Ectodermal cell (in vitro differentiated cells): ENCODE results near the gene URM1.
"Not testable (repeated sequence)": the region's sequence is repeated elsewhere in the genome, so short reads cannot be mapped to it uniquely, and the experiment has no call there.

Experiments used
- H3K27ac ChIP-seq: 2 replicates; pipeline ENCODE4 v1.7.0; 2013; ENCODE audit warnings: mild to moderate bottlenecking, low read depth, low read length; ENCODE audit not compliant: insufficient read depth, poor library complexity, severe bottlenecking
- H3K27me3 ChIP-seq: 2 replicates; pipeline ENCODE4 v1.7.0; 2013; ENCODE audit warnings: mild to moderate bottlenecking, low read length; ENCODE audit not compliant: insufficient read depth, control insufficient read depth, poor library complexity, severe bottlenecking
- H3K36me3 ChIP-seq: one replicate; pipeline ENCODE4 v1.7.0; 2013; ENCODE audit warnings: low read length; ENCODE audit not compliant: control insufficient read depth, insufficient read depth
- H3K4me1 ChIP-seq: one replicate; pipeline ENCODE4 v1.7.0; 2013; ENCODE audit warnings: low read length; ENCODE audit not compliant: control insufficient read depth, insufficient read depth
- H3K4me3 ChIP-seq: 2 replicates; pipeline ENCODE4 v1.7.0; 2013; ENCODE audit warnings: low read depth, low read length, control low read depth; ENCODE audit not compliant: insufficient read depth
- H3K9me3 ChIP-seq: 2 replicates; pipeline ENCODE4 v1.7.0; 2013; ENCODE audit warnings: mild to moderate bottlenecking, low read length, moderate library complexity; ENCODE audit not compliant: control insufficient read depth
- WGBS, 2 experiments: methylation state at CpG; one replicate each; pipeline ENCODE4 v1.1.7; 2013; ENCODE audit warnings: missing lambda C conversion rate in 2 of 2; 5-methylcytosine and 5-hydroxymethylcytosine counted together

URM1 gene

DNA sequence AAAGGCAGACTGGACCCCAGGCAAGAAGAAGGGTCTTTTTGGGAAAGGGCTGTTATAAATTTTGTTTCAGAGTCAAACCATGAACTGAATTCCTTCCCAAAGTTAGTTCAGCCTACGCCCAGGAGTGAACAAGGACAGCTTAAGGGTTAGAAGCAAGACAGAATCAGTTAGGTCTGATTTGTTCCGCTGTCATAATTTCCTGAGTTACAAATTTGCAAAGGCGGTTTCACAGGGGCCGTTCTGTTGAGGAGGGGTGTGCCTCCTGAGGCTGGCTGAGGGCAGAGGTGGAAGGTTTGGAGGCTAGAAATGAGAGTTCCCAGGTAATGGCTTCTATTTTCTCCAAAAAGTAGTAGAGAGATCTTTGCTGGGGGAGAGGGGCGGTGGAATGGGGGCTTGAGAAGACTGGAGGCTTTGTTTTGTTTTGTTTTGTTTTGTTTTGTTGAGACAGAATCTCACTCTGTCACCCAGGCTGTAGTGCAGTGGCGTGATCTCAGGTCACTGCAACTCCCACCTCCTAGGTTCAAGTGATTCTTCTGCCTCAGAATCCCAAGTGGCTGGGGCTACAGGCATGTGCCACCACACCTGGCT, 45.4 kb downstream of the URM1 start:
- Histone ChIP-seq H3K36me3 (no peaks in the 10 kb centered on the region), H3K27ac (no peak overlapping the region)

DNA sequence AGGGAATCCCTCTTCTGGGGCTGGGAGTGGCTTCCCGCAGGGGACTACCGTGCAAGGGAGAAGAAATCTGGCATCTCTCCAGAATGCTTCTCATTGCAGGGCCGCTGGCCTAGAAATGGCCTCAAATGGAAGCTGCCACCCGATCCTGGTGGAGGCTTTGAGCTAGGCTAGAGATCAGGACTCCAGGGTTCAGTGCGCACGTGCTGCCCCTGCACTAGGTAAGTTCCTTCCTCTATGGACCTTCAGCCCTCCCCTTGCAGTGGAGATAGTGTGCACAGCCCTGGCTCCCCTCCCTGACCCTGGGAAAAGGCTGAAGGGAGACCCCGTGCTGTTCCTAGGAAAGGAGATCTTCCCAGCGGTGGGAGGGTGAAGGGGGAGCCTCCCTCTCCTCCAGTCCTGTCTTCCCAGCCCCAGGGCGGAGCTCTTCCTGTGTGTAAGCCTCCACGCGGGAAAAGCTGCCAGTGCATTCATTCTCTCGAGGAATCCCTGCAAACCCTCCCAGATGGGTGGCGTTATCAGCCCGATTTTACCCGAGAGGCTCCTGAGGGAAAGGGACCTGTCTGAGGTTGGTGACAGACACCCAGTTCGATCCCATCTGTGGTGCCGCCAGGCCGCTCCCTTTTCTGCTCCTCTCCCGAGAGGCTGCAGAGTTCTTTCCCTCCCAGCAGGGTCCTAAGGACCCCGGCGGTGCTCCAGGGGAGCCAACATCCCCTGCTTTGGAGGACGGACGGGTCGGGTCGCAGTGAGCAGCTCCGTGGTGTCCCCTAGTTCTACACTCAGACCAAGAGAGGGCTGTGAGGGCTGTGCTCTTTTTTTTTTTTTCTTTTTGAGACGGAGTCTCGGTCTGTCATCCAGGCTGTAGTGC, 48.1 kb downstream of the URM1 start:
- Histone ChIP-seq H3K27ac (no peak overlapping the region), H3K9me3 (no peaks in the 10 kb centered on the region), H3K4me1 (peaks cover 10% of the 10 kb centered on the region), H3K27me3 (peaks cover 48% of the 10 kb centered on the region), H3K36me3 (no peaks in the 10 kb centered on the region), H3K4me3 (peak overlapping the region; percentile 16)
- WGBS, 2 experiments, result 25% methylated on average over 28 of the region's 28 CpGs

More for the DNA sequence above, 45.4 kb downstream of the URM1 start:
- H3K27me3 ChIP-seq, result peaks cover 50% of the 10 kb centered on the region
- peaks cover 17% of the 10 kb centered on the region for H3K4me1 ChIP-seq
- H3K4me3 ChIP-seq, result no peak overlapping the region
- 86 to 87% methylated on average over 6 of the region's 6 CpGs for WGBS, 2 experiments
- H3K9me3 ChIP-seq, result no peaks in the 10 kb centered on the region

DNA sequence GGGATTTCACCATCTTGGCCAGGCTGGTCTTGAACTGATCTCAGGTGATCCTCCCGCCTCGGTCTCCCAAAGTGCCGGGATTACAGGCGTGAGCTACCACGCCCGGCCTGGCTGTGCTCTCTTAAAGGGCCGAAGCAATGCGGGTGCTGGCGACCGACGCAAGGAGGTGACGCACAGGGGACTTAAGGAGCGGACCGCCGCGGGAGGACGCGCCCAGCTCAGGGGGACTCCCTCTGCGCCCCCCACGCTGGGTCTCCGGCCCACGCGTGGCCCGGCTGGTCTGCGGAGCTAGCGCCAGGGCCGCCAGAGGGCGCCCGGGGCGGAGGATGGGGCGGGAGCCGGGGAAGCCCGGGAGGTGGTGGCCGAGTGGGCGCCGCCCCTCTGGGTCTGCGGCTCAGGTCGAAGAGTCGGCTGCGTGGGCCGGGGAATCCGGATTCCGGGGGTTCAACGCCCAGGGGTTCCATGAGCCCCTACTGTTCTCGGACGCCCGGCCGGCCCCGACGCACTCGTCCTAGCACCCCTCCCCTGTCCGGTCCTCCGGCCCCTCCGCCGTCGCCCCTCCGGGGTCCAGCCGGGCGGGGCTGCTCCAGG, 49.0 kb downstream of the URM1 start:
- Histone ChIP-seq H3K27me3 (peaks cover 42% of the 10 kb centered on the region), H3K36me3 (no peaks in the 10 kb centered on the region), H3K27ac (no peak overlapping the region), H3K9me3 (no peaks in the 10 kb centered on the region), H3K4me1 (peaks cover 10% of the 10 kb centered on the region), H3K4me3 (peak overlapping the region; percentile 79)
- 2% methylated on average over 59 of the region's 59 CpGs for WGBS, 2 experiments

DNA sequence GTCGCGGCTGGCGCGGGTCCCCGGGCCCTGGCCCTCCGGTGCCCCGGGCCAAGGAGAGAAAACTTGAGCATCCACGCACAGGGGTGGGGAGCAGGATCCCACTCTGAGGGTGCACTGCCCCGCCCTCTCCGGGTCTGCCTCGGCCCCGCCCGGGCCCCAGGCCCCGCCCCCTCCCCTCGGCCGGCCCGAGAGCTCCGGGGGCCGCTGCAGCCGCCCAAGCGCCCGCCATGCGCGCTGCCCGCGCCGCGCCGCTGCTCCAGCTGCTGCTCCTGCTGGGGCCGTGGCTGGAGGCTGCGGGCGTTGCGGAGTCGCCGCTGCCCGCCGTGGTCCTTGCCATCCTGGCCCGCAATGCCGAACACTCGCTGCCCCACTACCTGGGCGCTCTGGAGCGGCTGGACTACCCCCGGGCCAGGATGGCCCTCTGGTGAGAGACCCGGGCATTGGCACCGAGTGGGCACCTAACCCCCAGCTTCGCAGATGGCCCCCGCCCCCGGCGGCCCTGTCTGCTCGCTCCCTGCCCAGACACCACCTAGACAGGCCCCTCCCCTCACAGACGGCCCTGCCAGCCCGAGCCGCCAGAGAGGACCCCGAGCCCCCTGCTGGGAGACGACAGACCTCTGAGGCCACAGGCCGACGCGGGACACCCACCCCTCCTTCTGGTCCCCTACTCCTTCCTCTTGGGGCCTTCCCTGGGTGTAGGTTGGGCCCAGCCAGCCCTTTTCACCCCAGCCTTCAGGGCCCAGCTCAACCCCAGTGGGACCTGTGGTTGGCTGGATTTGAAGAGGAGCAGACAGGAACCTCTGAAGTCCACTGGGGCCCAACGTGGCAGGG, 49.7 kb downstream of the URM1 start, which contains the start of gene CERCAM:
Gene CERCAM (plus strand): TSS at position 207 of the 831 bp plus-strand sequence. CDS start 21 bp downstream, at position 228.
- Histone ChIP-seq H3K9me3 (no peaks in the 10 kb centered on the region), H3K27ac (no peak within 1 kb of the TSS), H3K27me3 (peaks cover 40% of the 10 kb centered on the region), H3K4me3 (peak within 1 kb of the TSS; percentile 79), H3K4me1 (peaks cover 10% of the 10 kb centered on the region), H3K36me3 (no peaks in the 10 kb centered on the region)
- 1% methylated on average over 59 of the region's 59 CpGs for WGBS, 2 experiments

DNA sequence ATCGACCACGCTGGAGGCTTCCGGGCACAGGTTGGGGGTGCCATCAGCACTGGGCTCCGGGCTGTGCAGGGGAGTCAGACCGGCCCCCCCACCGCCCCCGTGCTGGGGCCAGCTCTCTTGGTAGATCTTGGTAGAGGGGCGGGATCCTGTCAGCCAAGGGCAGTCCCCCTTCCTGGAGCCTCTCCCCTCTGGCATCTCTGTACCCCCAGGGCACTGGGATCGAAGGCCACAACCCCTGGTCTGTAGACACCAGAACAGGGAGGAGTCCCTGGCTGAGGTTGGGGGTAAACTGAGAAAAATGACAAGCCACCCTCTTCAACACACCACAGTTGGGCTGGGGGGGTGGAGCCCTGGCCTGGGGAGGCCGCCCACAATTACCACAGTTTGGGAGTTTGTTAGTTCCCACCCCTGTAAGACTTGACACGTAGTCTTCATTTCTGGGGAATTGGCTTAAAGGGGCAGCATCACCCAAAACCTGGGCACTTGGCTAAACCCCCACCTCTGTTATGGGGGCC, 50.4 kb downstream of the URM1 start:
- H3K4me1 ChIP-seq, result peaks cover 10% of the 10 kb centered on the region
- H3K27ac ChIP-seq, result no peak overlapping the region
- no peaks in the 10 kb centered on the region for H3K36me3 ChIP-seq
- WGBS, 2 experiments, result 55 to 60% methylated on average over 10 to 11 of the region's 11 CpGs
- H3K4me3 ChIP-seq, result peak overlapping the region; percentile 79
- no peaks in the 10 kb centered on the region for H3K9me3 ChIP-seq
- H3K27me3 ChIP-seq, result peaks cover 34% of the 10 kb centered on the region

DNA sequence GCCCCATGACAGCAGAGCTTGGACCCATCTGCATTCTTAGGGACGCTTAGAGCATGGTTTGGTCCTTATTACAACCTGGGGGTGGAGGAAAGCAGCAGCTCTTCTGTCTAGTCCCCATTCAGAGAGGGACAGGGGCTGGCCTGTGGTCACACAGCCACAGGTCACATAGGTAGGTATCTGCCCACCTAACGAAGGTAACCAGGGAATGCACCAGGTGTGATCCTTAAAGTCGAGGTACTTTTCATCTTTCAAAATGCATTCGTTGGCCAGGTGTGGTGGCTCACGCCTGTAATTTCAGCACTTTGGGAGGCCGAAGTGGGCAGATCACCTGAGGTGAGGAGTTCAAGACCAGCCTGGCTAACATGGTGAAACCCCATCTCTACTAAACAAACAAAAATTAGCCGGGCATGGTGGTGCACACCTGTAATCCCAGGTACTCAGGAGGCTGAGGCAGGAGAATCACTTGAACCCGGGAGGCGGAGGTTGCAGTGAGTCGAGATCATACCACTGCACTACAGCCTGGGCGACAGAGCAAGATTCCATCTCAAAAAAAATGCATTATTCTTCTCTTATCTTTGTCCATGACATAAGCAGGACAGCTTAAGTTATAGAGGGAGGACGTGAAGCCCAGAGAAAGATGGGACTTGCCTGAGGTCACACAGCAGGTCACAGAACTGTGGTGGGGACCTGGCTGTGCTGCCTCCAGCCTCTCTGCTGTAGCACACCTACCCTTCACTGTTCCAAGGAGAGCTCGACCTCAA, 51.0 kb downstream of the URM1 start:
- Histone ChIP-seq H3K27me3 (peaks cover 31% of the 10 kb centered on the region), H3K4me1 (peaks cover 10% of the 10 kb centered on the region)
- not testable (repeated sequence) for H3K9me3 ChIP-seq, H3K27ac ChIP-seq, H3K36me3 ChIP-seq, H3K4me3 ChIP-seq
- 86 to 90% methylated on average over 13 of the region's 13 CpGs for WGBS, 2 experiments

DNA sequence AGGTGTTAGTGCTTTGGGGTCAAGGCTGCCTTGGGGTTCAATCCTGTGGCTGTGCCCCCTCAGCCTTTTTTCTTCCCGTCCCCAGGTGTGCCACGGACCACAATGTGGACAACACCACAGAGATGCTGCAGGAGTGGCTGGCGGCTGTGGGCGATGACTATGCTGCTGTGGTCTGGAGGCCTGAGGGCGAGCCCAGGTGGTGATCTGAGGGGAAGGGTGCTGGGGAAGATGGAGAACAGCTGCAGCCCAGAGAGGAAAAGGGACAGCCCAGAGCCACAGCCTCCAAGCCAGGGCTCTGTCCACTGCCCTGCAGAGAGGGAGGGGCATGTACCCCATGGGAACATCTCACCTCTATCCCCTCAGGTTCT, 51.6 kb downstream of the URM1 start:
- Histone ChIP-seq H3K36me3 (no peaks in the 10 kb centered on the region), H3K27me3 (peaks cover 31% of the 10 kb centered on the region), H3K4me3 (no peak overlapping the region), H3K9me3 (no peaks in the 10 kb centered on the region), H3K4me1 (peaks cover 10% of the 10 kb centered on the region), H3K27ac (no peak overlapping the region)
- 93 to 96% methylated on average over 5 of the region's 5 CpGs for WGBS, 2 experiments

DNA sequence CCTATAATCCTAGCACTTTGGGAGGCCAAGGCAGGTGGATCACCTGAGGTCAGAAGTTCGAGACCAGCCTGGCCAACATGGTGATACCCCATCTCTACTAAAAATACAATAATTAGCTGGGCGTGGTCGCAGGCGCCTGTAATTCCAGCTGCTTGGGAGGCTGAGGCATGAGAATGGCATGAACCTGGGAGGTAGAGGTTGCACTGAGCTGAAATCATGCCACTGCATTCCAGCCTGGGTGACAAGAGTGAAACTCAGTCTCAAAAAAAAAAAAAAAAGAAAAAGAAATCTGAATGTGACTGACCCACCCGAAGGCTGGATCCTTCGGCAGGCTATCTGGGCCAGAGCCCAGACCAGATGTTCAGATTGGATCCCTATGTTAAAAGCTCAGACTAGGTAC, 52.2 kb downstream of the URM1 start:
- peaks cover 11% of the 10 kb centered on the region for H3K4me1 ChIP-seq
- peaks cover 31% of the 10 kb centered on the region for H3K27me3 ChIP-seq
- not testable (repeated sequence) for H3K36me3 ChIP-seq, H3K9me3 ChIP-seq, H3K4me3 ChIP-seq, H3K27ac ChIP-seq
- 95% methylated on average over 6 of the region's 6 CpGs for WGBS, 2 experiments

DNA sequence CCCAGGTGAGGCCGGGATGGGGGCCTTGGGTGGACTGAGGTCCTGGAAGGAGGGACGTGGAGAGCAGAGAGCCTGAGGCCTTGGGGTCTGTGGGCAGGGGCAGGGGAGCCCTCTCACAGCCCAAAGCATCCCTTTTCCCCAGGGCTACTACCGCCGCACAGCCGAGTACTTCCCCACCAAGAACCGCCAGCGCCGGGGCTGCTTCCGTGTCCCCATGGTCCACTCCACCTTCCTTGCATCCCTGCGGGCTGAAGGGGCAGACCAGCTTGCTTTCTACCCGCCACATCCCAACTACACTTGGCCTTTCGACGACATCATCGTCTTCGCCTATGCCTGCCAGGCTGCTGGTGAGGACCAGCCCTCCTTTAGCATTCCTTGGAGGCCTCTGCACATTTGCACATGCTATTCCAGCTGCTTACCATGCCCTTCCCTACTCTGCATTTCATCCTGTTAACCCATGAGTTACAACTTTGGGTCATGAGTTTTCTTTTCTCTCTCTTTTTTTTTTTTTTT, 53.1 kb downstream of the URM1 start:
- Histone ChIP-seq H3K36me3 (no peaks in the 10 kb centered on the region), H3K27ac (no peak overlapping the region), H3K4me3 (no peak overlapping the region), H3K27me3 (peaks cover 21% of the 10 kb centered on the region), H3K9me3 (no peaks in the 10 kb centered on the region), H3K4me1 (peaks cover 13% of the 10 kb centered on the region)
- WGBS, 2 experiments, result 91 to 92% methylated on average over 15 of the region's 15 CpGs
